ENCODE data around the gene DNAJB13.

DNA sequence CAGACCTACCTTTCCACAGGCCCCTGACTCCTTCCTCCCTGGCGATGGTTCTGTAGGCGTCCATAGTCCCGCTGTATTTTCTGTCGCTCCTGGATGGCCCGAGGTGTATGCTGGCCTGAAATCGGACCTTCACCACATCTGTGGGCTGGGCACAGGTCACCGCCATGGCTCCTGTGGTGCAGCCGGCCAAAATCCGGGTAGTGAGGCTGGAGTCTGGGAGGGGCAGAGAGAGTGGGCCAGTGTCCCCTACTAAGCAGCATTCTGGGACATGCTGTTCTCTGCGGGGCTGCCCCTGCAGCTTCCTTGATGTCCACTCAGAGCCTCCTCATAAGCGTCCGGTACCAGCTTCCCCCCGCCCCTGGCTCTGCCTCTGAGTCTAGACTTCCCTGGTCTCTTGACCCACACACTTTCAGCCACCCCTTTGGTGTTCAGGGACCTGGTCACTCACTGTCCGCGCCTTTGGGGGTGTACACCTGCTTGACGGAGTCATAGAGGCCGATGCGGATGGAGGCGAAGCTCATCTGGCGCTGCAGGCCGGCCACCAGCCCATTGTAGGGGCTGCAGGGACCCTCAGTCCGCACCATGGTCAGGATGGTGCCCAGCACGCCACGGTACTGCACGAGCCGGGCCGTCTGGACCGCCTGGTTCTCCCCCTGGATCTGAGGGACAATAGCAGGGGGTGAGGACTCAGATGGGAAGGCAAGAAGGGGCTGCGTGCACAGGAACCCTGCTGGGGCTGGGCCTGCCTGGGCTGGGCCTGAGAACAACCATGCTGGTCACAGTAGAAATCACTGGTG, 55.1 kb downstream of the DNAJB13 start:
- TF ChIP-seq CTCF (IDR thresholded peaks at IDR 0.05) (no peak), EP300 (IDR thresholded peaks at IDR 0.05) (no peak), POLR2A (IDR thresholded peaks at IDR 0.05) (no peak), POLR2AphosphoS5 (IDR thresholded peaks at IDR 0.05) (no peak)
